ENCODE data around the gene PDSS1. TPM values are rescaled to one million over a fixed set of nuclear protein-coding genes. Genes with fewer than 3 reads are reported as not detected.
"Not testable (repeated sequence)": the region's sequence is repeated elsewhere in the genome, so short reads cannot be mapped to it uniquely, and the experiment has no call there.

The PDSS1 gene
- total and polyA plus RNA-seq, 9 of the 15 experiments (the other 6 are each of a cell fraction or from before 2014, with no cell fraction given): 11.0 to 59.5 (median 45.3) TPM

- TF ChIP-seq ETV6 (IDR thresholded peaks at IDR 0.05; ENCODE audit: borderline replicate concordance in 1 of 2, low read depth in 2 of 2, low read length in 1 of 2): peak; percentile 33 to 84; a peak in 3 of 4 replicates
- 0 out of 2 replicates have a peak, but pooled peaks have one; percentile 71 for TF ChIP-seq ETV6 (CRISPR knock-in tag; IDR thresholded peaks at IDR 0.05; ENCODE audit: borderline replicate concordance)
- no peak for TF ChIP-seq CREB5 (CRISPR knock-in tag; IDR thresholded peaks at IDR 0.05)
- TF ChIP-seq CEBPB (tag; IDR thresholded peaks at IDR 0.05): peak; percentile 81
Observed at GRCh38 chr10:26697163-26697921, at the start of gene PDSS1 (continued).

DNA sequence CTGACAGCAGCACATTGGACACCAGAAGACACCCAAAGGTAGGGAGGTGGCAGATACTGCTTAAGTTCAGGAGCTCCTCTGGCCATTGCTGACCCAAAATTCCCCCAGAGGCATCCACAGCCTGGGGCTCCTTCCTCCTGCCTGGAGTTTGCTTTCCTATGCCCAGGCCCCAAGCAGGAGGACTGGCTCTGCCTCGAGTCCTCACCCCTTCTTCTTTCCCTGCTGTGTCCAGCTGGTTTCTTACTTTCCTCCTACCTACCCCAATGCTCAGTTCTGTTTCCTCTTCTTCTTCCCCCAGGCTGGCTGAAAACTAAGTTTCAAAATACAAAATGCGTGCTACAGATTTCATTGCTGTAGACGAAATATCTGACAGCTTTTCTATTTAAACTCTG, 49.3 kb upstream of the PDSS1 start:
- H3K27me3 ChIP-seq (ENCODE audit: control insufficient read depth in 2 of 2, insufficient read depth in 2 of 2, low read length in 2 of 2); intact Hi-C loops (cut with micrococcal nuclease); DNase-seq (ENCODE audit: extremely low read depth in 1 of 4, low spot score in 3 of 4); H2AFZ ChIP-seq (ENCODE audit: low read depth, low read length); H3K36me3 ChIP-seq (ENCODE audit: control insufficient read depth, insufficient read depth, low read length); ATAC-seq; H3K79me2 ChIP-seq (ENCODE audit: control insufficient read depth, insufficient read depth, low read length); H3K27ac ChIP-seq (ENCODE audit: extremely low read depth, low read depth, low read length); H3K9me3 ChIP-seq (replicated peaks; ENCODE audit: control insufficient read depth, insufficient read depth, low read depth, low read length); H3K4me1 ChIP-seq (replicated peaks in 1 of 2; ENCODE audit: control insufficient read depth in 2 of 2, insufficient read depth in 2 of 2, low read length in 2 of 2); FAIRE-seq; CTCF ChIA-PET (ENCODE audit: low intra/inter-chr PET ratio); H4K20me1 ChIP-seq (replicated peaks; ENCODE audit: control insufficient read depth, insufficient read depth, low read length); H3K4me2 ChIP-seq (ENCODE audit: insufficient read depth, low read length); BruUV-seq (replicated peaks); H3K9me1 ChIP-seq (ENCODE audit: control insufficient read depth, insufficient read depth, low read length); in situ Hi-C loops (cut with MboI); H3K4me3 ChIP-seq: not testable (repeated sequence)
- 41% methylated on average over 2 of the region's 3 CpGs for WGBS (ENCODE audit: insufficient coverage, low coverage, missing lambda C conversion rate)
- POLR2A ChIA-PET: interaction anchor here (0.6 kb wide), 1 partner anchor 17 kb away, joined by 3 read pairs; no protein-coding TSS in a partner anchor
- peak overlapping the region in 1 of 2 experiments; percentile 45; a peak in 1 of 4 replicates for H3K9ac ChIP-seq (ENCODE audit: insufficient read depth in 1 of 2, low read depth in 2 of 2, low read length in 2 of 2)

Measured in K562 (cell line).